H9 (cell line): ENCODE results near the gene TNMD. TPM values are rescaled to one million over a fixed set of nuclear protein-coding genes. Genes with fewer than 3 reads are reported as not detected.

ENCODE experiments used
- DNase-seq: peaks from one replicate; pipeline ENCODE4 v3.0.0-alpha.2; 2017
- H2AFZ ChIP-seq: one replicate; pipeline ENCODE4 v1.6.1; 2013; ENCODE audit warnings: mild to moderate bottlenecking, low read length, control low read depth, moderate library complexity
- H2AK5ac ChIP-seq: 2 replicates; pipeline ENCODE4 v1.6.1; 2013; ENCODE audit warnings: low read length, control low read depth, mixed read lengths; ENCODE audit not compliant: insufficient read length
- H2BK120ac ChIP-seq: one replicate; pipeline ENCODE4 v1.6.1; 2013; ENCODE audit warnings: low read depth, mild to moderate bottlenecking, low read length, control low read depth, inconsistent platforms; ENCODE audit not compliant: poor library complexity, severe bottlenecking
- H2BK12ac ChIP-seq: 2 replicates; pipeline ENCODE4 v1.6.1; 2013; ENCODE audit warnings: low read length, control low read depth, mixed read lengths, low read depth; ENCODE audit not compliant: insufficient read length
- H2BK15ac ChIP-seq: 2 replicates; pipeline ENCODE4 v1.6.1; 2013; ENCODE audit warnings: low read depth, low read length, control low read depth
- H2BK20ac ChIP-seq: one replicate; pipeline ENCODE4 v1.6.1; 2013; ENCODE audit warnings: low read depth, mild to moderate bottlenecking, low read length, control low read depth, inconsistent platforms; ENCODE audit not compliant: poor library complexity, severe bottlenecking
- H2BK5ac ChIP-seq: 2 replicates; pipeline ENCODE4 v1.6.1; 2013; ENCODE audit warnings: low read length, control low read depth, mixed read lengths; ENCODE audit not compliant: insufficient read length
- H3K14ac ChIP-seq: 2 replicates; pipeline ENCODE4 v1.6.1; 2013; ENCODE audit warnings: low read length, control low read depth; ENCODE audit not compliant: insufficient read depth
- H3K18ac ChIP-seq: 2 replicates; pipeline ENCODE4 v1.6.1; 2013; ENCODE audit warnings: low read depth, mild to moderate bottlenecking, mixed read lengths, low read length, control low read depth; ENCODE audit not compliant: insufficient read length
- H3K23ac ChIP-seq: 2 replicates; pipeline ENCODE4 v1.6.1; 2013; ENCODE audit warnings: low read length, control low read depth, mixed read lengths, low read depth; ENCODE audit not compliant: insufficient read length
- H3K23me2 ChIP-seq: 2 replicates; pipeline ENCODE4 v1.6.1; 2013; ENCODE audit warnings: low read depth, mild to moderate bottlenecking, mixed read lengths, low read length, control low read depth; ENCODE audit not compliant: insufficient read length, poor library complexity, severe bottlenecking
- H3K27ac ChIP-seq: 2 replicates; pipeline ENCODE4 v1.5.1; 2013; ENCODE audit warnings: low read length, control low read depth, mixed read lengths, low read depth; ENCODE audit not compliant: insufficient read length
- H3K27me3 ChIP-seq: 2 replicates; pipeline ENCODE4 v1.6.1; 2013; ENCODE audit warnings: low read length, control low read depth, inconsistent platforms; ENCODE audit not compliant: insufficient read depth
- H3K4ac ChIP-seq: 2 replicates; pipeline ENCODE4 v1.6.1; 2013; ENCODE audit warnings: low read depth, mild to moderate bottlenecking, control low read depth, inconsistent platforms, low read length, moderate library complexity
- H3K4me1 ChIP-seq: 2 replicates; pipeline ENCODE4 v1.6.1; 2013; ENCODE audit warnings: low read length, control low read depth, inconsistent platforms; ENCODE audit not compliant: insufficient read depth
- H3K4me2 ChIP-seq: 2 replicates; pipeline ENCODE4 v1.6.1; 2013; ENCODE audit warnings: low read length, control low read depth, mixed read lengths; ENCODE audit not compliant: insufficient read length, insufficient read depth
- H3K56ac ChIP-seq: 2 replicates; pipeline ENCODE4 v1.6.1; 2013; ENCODE audit warnings: low read depth, mild to moderate bottlenecking, mixed read lengths, low read length, control low read depth; ENCODE audit not compliant: insufficient read length
- H3K79me1 ChIP-seq: 2 replicates; pipeline ENCODE4 v1.6.1; 2013; ENCODE audit warnings: low read depth, mild to moderate bottlenecking, moderate library complexity, low read length, control low read depth, inconsistent platforms; ENCODE audit not compliant: insufficient read depth, poor library complexity, severe bottlenecking
- H3K79me2 ChIP-seq: 2 replicates; pipeline ENCODE4 v1.6.1; 2013; ENCODE audit warnings: low read length, control low read depth, inconsistent platforms; ENCODE audit not compliant: insufficient read depth
- H3K9ac ChIP-seq: 2 replicates; pipeline ENCODE4 v1.6.1; 2013; ENCODE audit warnings: low read length, control low read depth, mixed read lengths; ENCODE audit not compliant: insufficient read length; ENCODE audit errors: extremely low read depth
- H3K9me3 ChIP-seq: one replicate; pipeline ENCODE4 v1.6.1; 2013; ENCODE audit warnings: low read depth, low read length, inconsistent platforms; ENCODE audit not compliant: control insufficient read depth
- H3T11ph ChIP-seq: one replicate; pipeline ENCODE4 v1.6.1; 2013; ENCODE audit warnings: mild to moderate bottlenecking, low read length, control low read depth, inconsistent platforms
- H4K20me1 ChIP-seq: one replicate; pipeline ENCODE4 v1.6.1; 2013; ENCODE audit not compliant: control insufficient read depth, insufficient read length, insufficient read depth
- H4K5ac ChIP-seq: 2 replicates; pipeline ENCODE4 v1.6.1; 2013; ENCODE audit warnings: low read depth, mild to moderate bottlenecking, mixed read lengths, low read length, control low read depth; ENCODE audit not compliant: insufficient read length
- H4K8ac ChIP-seq: replicated peaks from 2 replicates; pipeline ENCODE4 v1.6.1; 2013; ENCODE audit warnings: low read length, control low read depth, mixed read lengths, low read depth; ENCODE audit not compliant: insufficient read length
- H4K91ac ChIP-seq: 2 replicates; pipeline ENCODE4 v1.6.1; 2013; ENCODE audit warnings: low read depth, mild to moderate bottlenecking, moderate library complexity, mixed read lengths, low read length, control low read depth; ENCODE audit not compliant: insufficient read length
- H3K27ac Mint-ChIP-seq, 3 experiments: 2 replicates in 2 of 3; 3 replicates in 1 of 3; pipeline ENCODE4 v1.8.0; 2020 to 2021; ENCODE audit warnings: mixed read lengths in 3 of 3, mild to moderate bottlenecking in 1 of 3, moderate library complexity in 1 of 3
- H3K27me3 Mint-ChIP-seq: 2 replicates; pipeline ENCODE4 v1.8.0; 2021; ENCODE audit warnings: low read depth, mild to moderate bottlenecking, moderate library complexity, mixed read lengths
- H3K36me3 Mint-ChIP-seq, 3 experiments: 2 replicates in 2 of 3; 3 replicates in 1 of 3; pipeline ENCODE4 v1.8.0; 2020 to 2021; ENCODE audit warnings: low read depth in 3 of 3, mixed read lengths in 3 of 3; ENCODE audit not compliant: insufficient read depth in 1 of 3
- H3K4me1 Mint-ChIP-seq, 2 experiments: 2 replicates each; pipeline ENCODE4 v1.8.0; 2020; ENCODE audit warnings: mixed read lengths in 2 of 2
- H3K4me3 Mint-ChIP-seq, 2 experiments: 2 replicates in 1 of 2; 3 replicates in 1 of 2; pipeline ENCODE4 v1.8.0; 2020 to 2021; ENCODE audit warnings: mild to moderate bottlenecking in 2 of 2, mixed read lengths in 2 of 2, moderate library complexity in 1 of 2
- H3K9me3 Mint-ChIP-seq, 2 experiments: 2 replicates in 1 of 2; 3 replicates in 1 of 2; pipeline ENCODE4 v1.8.0; 2020; ENCODE audit warnings: mild to moderate bottlenecking in 2 of 2, mixed read lengths in 2 of 2, moderate library complexity in 1 of 2
- WGBS: extraction: QIAGEN DNeasy Blood & Tissue Kit; methylation state at CpG from one replicate; pipeline ENCODE4 v1.1.7; 2013; ENCODE audit warnings: missing lambda C conversion rate, low lambda C conversion rate, mixed read lengths; ENCODE audit not compliant: insufficient read length; ENCODE audit errors: extremely low coverage; 5-methylcytosine and 5-hydroxymethylcytosine counted together
- total RNA-seq: library from RNA; stranded (reverse); gene quantifications from 2 replicates; pipeline ENCODE4 v1.2.1, GENCODE V29; 2021
- TF ChIP-seq, protein P1 (sequence below): fragments of 200-600 bp; sonication (generic); conservative IDR thresholded peaks from 3 replicates; pipeline ENCODE4 v1.8.0; 2021; ENCODE audit warnings: antibody characterized with exemption, mild to moderate bottlenecking

Gene TNMD
- total RNA-seq, 1 experiment from 2014 or later, result 1.7 TPM

DNA sequence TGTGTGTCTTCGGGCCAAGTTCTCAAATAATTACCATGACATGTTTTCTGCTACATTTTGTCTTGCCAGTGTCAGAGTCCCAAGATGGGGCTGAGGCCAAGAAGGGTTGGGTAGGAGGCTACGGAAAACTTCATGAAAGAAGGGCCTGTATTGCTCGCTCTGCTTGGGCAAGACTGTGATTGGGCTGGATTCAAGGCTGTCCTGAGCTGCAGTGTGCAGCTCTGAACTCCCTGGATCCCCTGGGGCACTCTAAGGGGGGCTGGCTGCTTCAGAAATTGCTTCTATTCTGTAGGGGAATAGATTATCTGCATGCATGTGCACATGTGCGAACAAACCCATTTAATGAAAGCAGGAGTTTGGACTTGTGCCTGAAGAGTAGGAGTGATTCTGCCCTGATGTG, 38.3 kb downstream of the TNMD start:
- no peak overlapping the region for H2BK12ac ChIP-seq
- no peak overlapping the region for H3K4me3 Mint-ChIP-seq
- peaks cover 3 to 58% of the 10 kb centered on the region in 2 experiments; a peak in 3 of 5 replicates for H3K9me3 Mint-ChIP-seq
- no peak overlapping the region for H3K14ac ChIP-seq
- no peak overlapping the region for H4K8ac ChIP-seq
- H4K91ac ChIP-seq, result no peak overlapping the region
- no peak overlapping the region for H3T11ph ChIP-seq
- H2BK120ac ChIP-seq, result no peak overlapping the region
- TF ChIP-seq, protein P1, sequence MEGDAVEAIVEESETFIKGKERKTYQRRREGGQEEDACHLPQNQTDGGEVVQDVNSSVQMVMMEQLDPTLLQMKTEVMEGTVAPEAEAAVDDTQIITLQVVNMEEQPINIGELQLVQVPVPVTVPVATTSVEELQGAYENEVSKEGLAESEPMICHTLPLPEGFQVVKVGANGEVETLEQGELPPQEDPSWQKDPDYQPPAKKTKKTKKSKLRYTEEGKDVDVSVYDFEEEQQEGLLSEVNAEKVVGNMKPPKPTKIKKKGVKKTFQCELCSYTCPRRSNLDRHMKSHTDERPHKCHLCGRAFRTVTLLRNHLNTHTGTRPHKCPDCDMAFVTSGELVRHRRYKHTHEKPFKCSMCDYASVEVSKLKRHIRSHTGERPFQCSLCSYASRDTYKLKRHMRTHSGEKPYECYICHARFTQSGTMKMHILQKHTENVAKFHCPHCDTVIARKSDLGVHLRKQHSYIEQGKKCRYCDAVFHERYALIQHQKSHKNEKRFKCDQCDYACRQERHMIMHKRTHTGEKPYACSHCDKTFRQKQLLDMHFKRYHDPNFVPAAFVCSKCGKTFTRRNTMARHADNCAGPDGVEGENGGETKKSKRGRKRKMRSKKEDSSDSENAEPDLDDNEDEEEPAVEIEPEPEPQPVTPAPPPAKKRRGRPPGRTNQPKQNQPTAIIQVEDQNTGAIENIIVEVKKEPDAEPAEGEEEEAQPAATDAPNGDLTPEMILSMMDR, result no peak
- no peak overlapping the region for H2BK20ac ChIP-seq
- no peaks in the 10 kb centered on the region for H4K20me1 ChIP-seq
- no peak overlapping the region for H3K9ac ChIP-seq
- no peak overlapping the region for H4K5ac ChIP-seq
- H3K18ac ChIP-seq, result no peak overlapping the region
- no peak overlapping the region for H3K56ac ChIP-seq
- no peak for DNase-seq
- H3K36me3 Mint-ChIP-seq, result peaks cover 0 to 5% (median 0%) of the 10 kb centered on the region in 3 experiments; a peak in 3 of 7 replicates
- no peak overlapping the region for H3K27ac ChIP-seq
- no peaks in the 10 kb centered on the region for H3K4me1 ChIP-seq
- WGBS, result no CpG with 5 or more reads among the region's 4 CpGs
- H3K23me2 ChIP-seq, result no peaks in the 10 kb centered on the region
- no peak overlapping the region for H2BK15ac ChIP-seq
- no peak overlapping the region for H3K23ac ChIP-seq
- no peaks in the 10 kb centered on the region for H3K79me1 ChIP-seq
- no peak overlapping the region for H3K4me2 ChIP-seq
- no peaks in the 10 kb centered on the region for H3K79me2 ChIP-seq
- no peaks in the 10 kb centered on the region for H3K4me1 Mint-ChIP-seq
- no peak overlapping the region for H2AK5ac ChIP-seq
- H3K27me3 ChIP-seq, result no peaks in the 10 kb centered on the region
- no peaks in the 10 kb centered on the region for H3K9me3 ChIP-seq
- H2BK5ac ChIP-seq, result no peak overlapping the region
- no peak overlapping the region for H3K27ac Mint-ChIP-seq
- H2AFZ ChIP-seq, result no peak overlapping the region
- H3K27me3 Mint-ChIP-seq, result no peaks in the 10 kb centered on the region
- H3K4ac ChIP-seq, result no peak overlapping the region
